ENCODE data around the gene MIOS. TPM values are rescaled to one million over a fixed set of nuclear protein-coding genes. Genes with fewer than 3 reads are reported as not detected.
A peak's percentile ranks its signal among the peaks of the same experiment; 100 is the strongest.

MIOS gene
- total and polyA plus RNA-seq, 9 of the 15 experiments (the other 6 are each of a cell fraction or from before 2014, with no cell fraction given) = 7.8 to 47.8 (median 30.6) TPM

GRCh38 chr7:7566651-7567611 lies at the start of gene MIOS (continued):
- TF ChIP-seq POLR3A (IDR thresholded peaks at IDR 0.05; ENCODE audit: borderline replicate concordance, extremely low read depth, insufficient read depth, insufficient read length) (no peak), ZNF398 (CRISPR knock-in tag; IDR thresholded peaks at IDR 0.05) (no peak), PATZ1 (CRISPR knock-in tag; IDR thresholded peaks at IDR 0.05; ENCODE audit: borderline replicate concordance) (no peak), ZNF217 (CRISPR knock-in tag; IDR thresholded peaks at IDR 0.05) (no peak), HMGN3 (IDR thresholded peaks at IDR 0.05; ENCODE audit: borderline replicate concordance, extremely low read depth, insufficient read length, low read depth, low read length) (no peak), TGIF2 (CRISPR knock-in tag; IDR thresholded peaks at IDR 0.05) (no peak), ZHX1 (conservative IDR thresholded peaks at IDR 0.05; ENCODE audit: low read length) (no peak), FUS (optimal IDR thresholded peaks at IDR 0.05; ENCODE audit: low read depth, low read length) (no peak), GTF3C2 (IDR thresholded peaks at IDR 0.05; ENCODE audit: borderline replicate concordance, extremely low read depth, insufficient read length) (no peak), E2F4 (CRISPR knock-in tag; IDR thresholded peaks at IDR 0.05; ENCODE audit: low read depth) (no peak), MAZ (CRISPR knock-in tag; conservative IDR thresholded peaks at IDR 0.05 in 1 of 2, IDR thresholded peaks at IDR 0.05 in 1 of 2) (peak; percentile 75 to 93), ZNF507 (tag; conservative IDR thresholded peaks at IDR 0.05) (no peak)

Measured in K562 (cell line).